Nephron progenitor cell (in vitro differentiated cells): ENCODE measurements around the gene IFI44.

ENCODE experiments used
- DNase-seq: peaks from one replicate; pipeline ENCODE4 v3.0.0; 2021
- H3K27ac Mint-ChIP-seq: 2 replicates; pipeline ENCODE4 v1.8.0; 2021; ENCODE audit warnings: mild to moderate bottlenecking, moderate library complexity, mixed read lengths
- H3K27me3 Mint-ChIP-seq: 2 replicates; pipeline ENCODE4 v1.8.0; 2021; ENCODE audit warnings: mild to moderate bottlenecking, low read depth, mixed read lengths; ENCODE audit not compliant: poor library complexity
- H3K36me3 Mint-ChIP-seq: 2 replicates; pipeline ENCODE4 v1.8.0; 2021; ENCODE audit warnings: low read depth, mixed read lengths
- H3K4me1 Mint-ChIP-seq: 2 replicates; pipeline ENCODE4 v1.8.0; 2021; ENCODE audit warnings: mixed read lengths
- H3K4me3 Mint-ChIP-seq: 2 replicates; pipeline ENCODE4 v1.8.0; 2021; ENCODE audit warnings: mild to moderate bottlenecking, moderate library complexity, mixed read lengths
- H3K9me3 Mint-ChIP-seq: 2 replicates; pipeline ENCODE4 v1.8.0; 2021; ENCODE audit warnings: mild to moderate bottlenecking, moderate library complexity, mixed read lengths
- TF ChIP-seq, protein P1 (sequence below): fragments of 200-600 bp; sonication (generic); IDR thresholded peaks from 2 replicates; pipeline ENCODE4 v1.5.0; 2021; ENCODE audit warnings: antibody characterized with exemption

The IFI44 gene

GRCh38 chr1:78620666-78621065 is 29.0 kb upstream of the IFI44 start:
- H3K4me3 Mint-ChIP-seq, result no peak overlapping the region
- H3K27me3 Mint-ChIP-seq, result peaks cover 11% of the 10 kb centered on the region
- H3K9me3 Mint-ChIP-seq, result no peaks in the 10 kb centered on the region
- no peak for DNase-seq
- TF ChIP-seq, protein P1, sequence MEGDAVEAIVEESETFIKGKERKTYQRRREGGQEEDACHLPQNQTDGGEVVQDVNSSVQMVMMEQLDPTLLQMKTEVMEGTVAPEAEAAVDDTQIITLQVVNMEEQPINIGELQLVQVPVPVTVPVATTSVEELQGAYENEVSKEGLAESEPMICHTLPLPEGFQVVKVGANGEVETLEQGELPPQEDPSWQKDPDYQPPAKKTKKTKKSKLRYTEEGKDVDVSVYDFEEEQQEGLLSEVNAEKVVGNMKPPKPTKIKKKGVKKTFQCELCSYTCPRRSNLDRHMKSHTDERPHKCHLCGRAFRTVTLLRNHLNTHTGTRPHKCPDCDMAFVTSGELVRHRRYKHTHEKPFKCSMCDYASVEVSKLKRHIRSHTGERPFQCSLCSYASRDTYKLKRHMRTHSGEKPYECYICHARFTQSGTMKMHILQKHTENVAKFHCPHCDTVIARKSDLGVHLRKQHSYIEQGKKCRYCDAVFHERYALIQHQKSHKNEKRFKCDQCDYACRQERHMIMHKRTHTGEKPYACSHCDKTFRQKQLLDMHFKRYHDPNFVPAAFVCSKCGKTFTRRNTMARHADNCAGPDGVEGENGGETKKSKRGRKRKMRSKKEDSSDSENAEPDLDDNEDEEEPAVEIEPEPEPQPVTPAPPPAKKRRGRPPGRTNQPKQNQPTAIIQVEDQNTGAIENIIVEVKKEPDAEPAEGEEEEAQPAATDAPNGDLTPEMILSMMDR, result no peak
- no peak overlapping the region for H3K27ac Mint-ChIP-seq
- no peaks in the 10 kb centered on the region for H3K36me3 Mint-ChIP-seq
- H3K4me1 Mint-ChIP-seq, result peaks cover 6% of the 10 kb centered on the region

GRCh38 chr1:78622548-78622947 is 27.1 kb upstream of the IFI44 start:
- no peak for DNase-seq
- H3K27ac Mint-ChIP-seq, result no peak overlapping the region
- no peaks in the 10 kb centered on the region for H3K9me3 Mint-ChIP-seq
- H3K36me3 Mint-ChIP-seq, result no peaks in the 10 kb centered on the region
- H3K4me3 Mint-ChIP-seq, result no peak overlapping the region
- H3K27me3 Mint-ChIP-seq, result peaks cover 7% of the 10 kb centered on the region
- H3K4me1 Mint-ChIP-seq, result peaks cover 6% of the 10 kb centered on the region
- TF ChIP-seq, protein P1, result no peak

- Mint-ChIP-seq H3K4me3 (no peak overlapping the region), H3K27me3 (peaks cover 7% of the 10 kb centered on the region), H3K27ac (no peak overlapping the region), H3K9me3 (no peaks in the 10 kb centered on the region), H3K36me3 (no peaks in the 10 kb centered on the region), H3K4me1 (peaks cover 6% of the 10 kb centered on the region)
- DNase-seq, result no peak
- TF ChIP-seq, protein P1, result no peak
Measured at GRCh38 chr1:78624035-78624434, 25.6 kb upstream of the IFI44 start.

- DNase-seq, result no peak
- Mint-ChIP-seq H3K4me1 (no peaks in the 10 kb centered on the region), H3K4me3 (no peak overlapping the region), H3K36me3 (no peaks in the 10 kb centered on the region), H3K27ac (no peak overlapping the region), H3K27me3 (peaks cover 3% of the 10 kb centered on the region), H3K9me3 (no peaks in the 10 kb centered on the region)
- TF ChIP-seq, protein P1, result no peak
Measured at GRCh38 chr1:78627321-78627720, 22.3 kb upstream of the IFI44 start.

- Mint-ChIP-seq H3K27ac (no peak overlapping the region), H3K36me3 (no peaks in the 10 kb centered on the region), H3K4me3 (no peak overlapping the region), H3K27me3 (no peaks in the 10 kb centered on the region), H3K4me1 (no peaks in the 10 kb centered on the region), H3K9me3 (no peaks in the 10 kb centered on the region)
- DNase-seq, result no peak
- TF ChIP-seq, protein P1, result no peak
Measured at GRCh38 chr1:78630600-78630999, 19.0 kb upstream of the IFI44 start.

GRCh38 chr1:78633209-78633608 is 16.4 kb upstream of the IFI44 start:
- TF ChIP-seq, protein P1, result no peak
- H3K9me3 Mint-ChIP-seq, result no peaks in the 10 kb centered on the region

More at GRCh38 chr1:78633209-78633608, 16.4 kb upstream of the IFI44 start:
- Mint-ChIP-seq H3K27me3 (peaks cover 8% of the 10 kb centered on the region), H3K4me3 (no peak overlapping the region), H3K4me1 (no peaks in the 10 kb centered on the region), H3K27ac (no peak overlapping the region), H3K36me3 (no peaks in the 10 kb centered on the region)
- DNase-seq, result no peak
